AG10803 (cell line): ENCODE measurements around the gene PRDX6.

Experiments
- DNase-seq: peaks from one replicate; pipeline ENCODE4 v3.0.0; 2010; ENCODE audit warnings: low read depth
- H3K4me3 ChIP-seq: 2 replicates; pipeline ENCODE4 v1.5.1; 2011; ENCODE audit warnings: mild to moderate bottlenecking, low read length, control low read depth
- TF ChIP-seq, protein P1 (sequence below): conservative IDR thresholded peaks from 2 replicates; pipeline ENCODE4 v1.5.1; 2011; ENCODE audit warnings: mild to moderate bottlenecking, low read length, control low read depth, inconsistent platforms

The PRDX6 gene

DNA sequence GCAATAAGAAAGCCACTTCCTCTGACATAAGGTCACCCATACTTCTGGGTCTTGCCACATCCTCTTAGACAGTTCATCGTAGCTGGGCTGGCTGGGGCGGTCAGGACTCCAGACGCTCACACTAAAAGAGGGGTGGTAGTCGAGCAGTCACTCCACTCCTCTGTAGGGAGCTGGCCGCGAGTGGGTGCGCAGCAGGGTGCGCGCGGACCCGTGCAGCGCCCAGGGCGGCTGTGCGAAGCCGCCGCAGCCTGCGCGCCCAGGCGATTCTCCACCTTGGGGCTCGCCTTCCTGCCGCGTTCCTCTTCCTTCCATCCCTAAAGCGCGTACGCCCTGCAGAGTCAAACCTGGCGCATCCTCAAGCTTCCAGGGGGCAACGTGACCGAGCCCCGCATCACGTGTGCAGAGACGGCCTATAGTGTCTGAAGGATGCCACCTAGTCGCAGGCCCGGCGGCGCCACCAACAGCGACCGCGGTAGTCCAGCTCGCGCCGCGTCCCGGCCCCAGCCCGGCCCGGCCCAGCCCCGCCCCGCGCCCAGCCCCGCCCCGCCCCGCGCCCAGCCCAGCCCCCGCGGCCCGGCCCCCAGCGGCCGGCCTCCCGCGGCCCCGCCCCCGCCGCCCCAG lies 360 bp upstream of the PRDX6 start:
- TF ChIP-seq, protein P1, sequence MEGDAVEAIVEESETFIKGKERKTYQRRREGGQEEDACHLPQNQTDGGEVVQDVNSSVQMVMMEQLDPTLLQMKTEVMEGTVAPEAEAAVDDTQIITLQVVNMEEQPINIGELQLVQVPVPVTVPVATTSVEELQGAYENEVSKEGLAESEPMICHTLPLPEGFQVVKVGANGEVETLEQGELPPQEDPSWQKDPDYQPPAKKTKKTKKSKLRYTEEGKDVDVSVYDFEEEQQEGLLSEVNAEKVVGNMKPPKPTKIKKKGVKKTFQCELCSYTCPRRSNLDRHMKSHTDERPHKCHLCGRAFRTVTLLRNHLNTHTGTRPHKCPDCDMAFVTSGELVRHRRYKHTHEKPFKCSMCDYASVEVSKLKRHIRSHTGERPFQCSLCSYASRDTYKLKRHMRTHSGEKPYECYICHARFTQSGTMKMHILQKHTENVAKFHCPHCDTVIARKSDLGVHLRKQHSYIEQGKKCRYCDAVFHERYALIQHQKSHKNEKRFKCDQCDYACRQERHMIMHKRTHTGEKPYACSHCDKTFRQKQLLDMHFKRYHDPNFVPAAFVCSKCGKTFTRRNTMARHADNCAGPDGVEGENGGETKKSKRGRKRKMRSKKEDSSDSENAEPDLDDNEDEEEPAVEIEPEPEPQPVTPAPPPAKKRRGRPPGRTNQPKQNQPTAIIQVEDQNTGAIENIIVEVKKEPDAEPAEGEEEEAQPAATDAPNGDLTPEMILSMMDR, result no peak
- DNase-seq, result peak; percentile 91
- H3K4me3 ChIP-seq, result peak overlapping the region; percentile 74

DNA sequence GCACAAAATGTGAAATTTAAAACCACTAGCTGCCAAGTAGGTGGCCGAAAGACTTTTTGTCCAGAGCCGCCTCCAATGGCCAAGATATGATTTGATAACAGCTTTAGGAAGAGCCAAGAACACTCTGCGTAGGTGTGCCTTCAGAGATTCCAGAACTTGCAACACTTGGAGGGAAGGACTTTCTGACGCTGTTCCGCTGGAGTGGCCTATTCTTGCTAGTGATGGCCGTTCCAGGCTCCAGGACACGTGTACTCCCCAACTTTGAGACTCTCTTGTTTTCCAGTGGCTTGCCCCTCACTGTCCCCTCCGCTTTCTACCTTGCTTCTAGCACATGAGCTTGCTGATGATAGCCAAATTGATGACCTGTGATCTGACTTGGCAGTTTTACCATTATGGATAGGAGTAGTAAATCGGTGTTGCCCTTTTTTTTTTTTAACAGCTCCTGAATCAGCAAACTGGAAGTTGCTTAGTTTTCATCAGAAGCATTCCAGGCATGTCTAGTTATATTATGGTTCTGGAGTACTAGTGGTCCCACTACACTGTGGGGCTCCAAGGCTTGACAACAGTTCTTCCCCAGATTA lies 1.0 kb downstream of the PRDX6 start:
- H3K4me3 ChIP-seq, result peak overlapping the region; percentile 76
- DNase-seq, result peak; percentile 70
- TF ChIP-seq, protein P1, result no peak

DNA sequence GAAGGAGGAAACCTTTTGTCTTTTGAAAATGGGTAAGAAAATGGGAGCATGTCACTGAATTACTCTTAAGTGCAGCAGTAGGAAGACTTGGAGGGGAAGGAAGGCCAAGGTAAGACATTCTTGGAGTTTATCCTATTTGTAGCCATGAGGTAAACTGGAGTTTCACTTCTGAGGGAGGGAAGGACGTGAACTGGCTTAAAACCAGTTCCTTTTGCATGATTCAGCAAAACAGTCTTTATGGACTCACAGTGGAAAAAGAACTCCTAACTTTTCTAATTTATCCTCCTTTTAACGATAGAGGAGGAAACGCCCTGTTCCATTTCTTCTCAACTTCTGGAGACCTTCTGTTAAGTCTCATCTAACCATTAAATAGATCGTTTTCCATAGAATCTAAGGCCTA lies 2.5 kb downstream of the PRDX6 start:
- peak overlapping the region; percentile 76 for H3K4me3 ChIP-seq
- TF ChIP-seq, protein P1, result no peak

DNA sequence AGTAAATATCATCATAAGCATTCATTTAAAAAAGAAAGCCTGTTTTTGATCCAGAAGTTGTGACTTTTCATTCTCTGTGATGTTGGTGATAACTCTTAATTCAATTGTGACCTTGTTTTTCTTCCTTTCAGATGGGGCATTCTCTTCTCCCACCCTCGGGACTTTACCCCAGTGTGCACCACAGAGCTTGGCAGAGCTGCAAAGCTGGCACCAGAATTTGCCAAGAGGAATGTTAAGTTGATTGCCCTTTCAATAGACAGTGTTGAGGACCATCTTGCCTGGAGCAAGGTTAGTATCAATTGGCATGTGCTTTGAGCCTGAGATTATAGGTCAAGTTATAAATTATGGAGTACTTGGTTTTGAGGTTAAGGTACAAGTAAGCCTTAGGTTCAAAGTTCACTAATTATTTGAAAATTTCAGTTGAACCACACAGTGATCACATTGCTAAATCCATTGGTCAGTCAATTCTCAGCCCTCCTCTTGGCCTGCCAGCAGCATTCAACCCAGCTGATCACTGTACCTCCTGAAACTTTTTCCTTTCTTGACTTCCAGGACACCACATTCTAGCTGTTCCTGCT lies 4.1 kb downstream of the PRDX6 start:
- no peak overlapping the region for H3K4me3 ChIP-seq
- TF ChIP-seq, protein P1, result no peak
- DNase-seq, result no peak

More for the DNA sequence above, 2.5 kb downstream of the PRDX6 start:
- DNase-seq, result peak; percentile 20

DNA sequence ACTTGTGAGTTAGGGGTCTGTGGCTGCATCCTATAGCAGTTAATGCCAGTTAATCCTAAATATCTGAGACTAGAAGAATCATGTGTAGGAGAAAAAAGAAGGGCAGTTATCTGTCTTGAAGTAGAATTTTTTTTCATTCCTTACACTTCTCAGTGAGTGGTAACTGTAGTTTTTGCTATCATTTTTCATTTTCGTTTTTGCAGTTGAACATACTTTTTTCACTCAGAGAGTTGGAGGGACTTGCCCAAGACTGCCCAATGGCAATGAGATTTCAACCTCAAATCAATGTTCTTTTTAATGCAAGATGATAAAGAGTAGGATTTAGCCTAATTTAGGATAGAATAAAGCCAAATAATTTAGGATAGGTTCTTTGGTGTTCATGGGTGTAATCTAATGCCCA lies 5.5 kb downstream of the PRDX6 start:
- TF ChIP-seq, protein P1, result no peak
- no peak overlapping the region for H3K4me3 ChIP-seq
- no peak for DNase-seq

DNA sequence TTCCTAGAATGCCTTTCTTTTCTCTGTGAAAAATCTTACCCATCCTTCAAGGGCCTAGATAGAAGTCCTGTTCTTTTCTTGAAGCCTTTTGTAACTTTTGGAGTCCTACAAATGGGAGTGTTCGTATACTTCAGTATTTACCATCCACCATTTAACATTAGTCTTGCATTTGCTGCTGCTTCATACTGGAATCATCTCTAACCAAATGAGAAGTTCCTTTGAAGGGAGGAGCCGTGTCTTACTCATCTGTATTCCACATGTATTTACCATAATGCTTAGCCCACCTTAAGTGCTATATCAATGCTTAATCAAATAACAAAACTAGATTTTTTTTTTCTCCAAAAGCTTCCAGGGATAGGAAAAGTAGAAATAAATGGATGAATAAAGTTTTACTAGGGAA lies 7.1 kb downstream of the PRDX6 start:
- no peak for DNase-seq
- TF ChIP-seq, protein P1, result no peak

DNA sequence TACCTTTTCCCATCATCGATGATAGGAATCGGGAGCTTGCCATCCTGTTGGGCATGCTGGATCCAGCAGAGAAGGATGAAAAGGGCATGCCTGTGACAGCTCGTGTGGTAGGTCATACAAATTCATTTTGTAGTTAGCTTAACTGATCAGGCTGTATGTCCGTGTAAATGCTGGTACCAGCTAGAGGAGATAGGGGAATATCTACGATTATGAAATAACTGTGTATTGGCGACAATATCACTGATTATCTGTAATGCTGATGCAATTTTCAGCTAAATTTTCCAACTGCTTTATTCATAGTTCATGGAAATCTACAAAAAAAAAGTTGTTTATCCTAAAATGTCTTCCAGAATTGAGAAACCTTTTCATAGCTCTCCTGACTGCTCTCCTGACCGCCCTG lies 8.3 kb downstream of the PRDX6 start:
- DNase-seq, result no peak
- no peak overlapping the region for H3K4me3 ChIP-seq
- TF ChIP-seq, protein P1, result no peak

More for the DNA sequence above, 7.1 kb downstream of the PRDX6 start:
- H3K4me3 ChIP-seq, result no peak overlapping the region
